Activated CD4-positive, alpha-beta T cell treated with anti-CD3 and anti-CD28 coated beads, Interleukin-10, Interleukin-2, amounts not matched to agents 100 ng/mL and 50 ng/mL, durations not matched to agents 16 hours and 8 hours (primary cell): Measurements from ENCODE around the gene MSX1.

Source experiments
- DNase-seq: peaks from one replicate; pipeline ENCODE4 v3.0.0-alpha.2; 2020

Gene MSX1

GRCh38 chr4:4841156-4841555 is 18.3 kb upstream of the MSX1 start:
- no peak for DNase-seq

- no peak for DNase-seq
Observed at GRCh38 chr4:4842476-4843441, 16.7 kb upstream of the MSX1 start.

- DNase-seq: no peak
Observed at GRCh38 chr4:4843635-4844291, 15.7 kb upstream of the MSX1 start.

GRCh38 chr4:4845027-4845426 is 14.4 kb upstream of the MSX1 start:
- DNase-seq: no peak

DNA sequence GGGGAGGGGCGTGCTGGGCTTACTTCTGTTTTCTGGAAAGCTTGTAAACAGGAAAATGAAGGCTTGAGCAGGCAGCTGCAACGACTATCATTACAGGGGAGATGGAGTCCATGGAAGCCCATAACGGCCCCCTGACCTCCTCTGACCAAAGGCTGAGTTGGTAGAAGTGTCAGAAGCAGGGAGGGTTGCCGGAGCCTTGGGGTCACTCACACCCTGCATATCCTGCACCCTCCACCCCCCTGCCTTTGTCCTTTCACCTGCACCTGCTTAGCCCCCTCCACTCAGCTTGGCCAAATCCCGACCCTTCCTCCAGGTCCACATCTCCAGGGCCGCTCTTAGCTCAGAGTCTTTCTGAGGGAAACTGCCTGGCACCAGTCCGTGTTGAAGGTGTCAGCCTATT is 12.5 kb upstream of the MSX1 start:
- DNase-seq: no peak

DNA sequence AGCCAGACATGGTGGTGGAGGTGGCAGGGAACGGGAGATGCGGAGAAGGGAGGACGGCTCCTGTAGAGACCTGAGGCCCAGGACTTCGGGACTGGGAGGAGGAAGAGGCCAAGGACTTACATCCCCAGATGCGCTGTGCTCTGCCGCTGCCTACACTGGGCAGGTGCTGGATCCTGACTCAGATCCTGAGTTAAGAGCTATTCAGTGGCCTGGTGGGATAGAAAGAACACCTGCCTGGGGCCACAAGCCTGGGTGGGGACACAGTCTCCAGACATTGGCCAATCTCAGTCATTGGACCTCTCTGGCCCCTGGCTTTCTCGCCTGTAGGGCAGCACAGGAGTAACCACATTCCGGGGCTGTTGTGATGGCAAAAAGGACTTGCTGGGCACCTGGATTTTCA is 10.9 kb upstream of the MSX1 start:
- no peak for DNase-seq

GRCh38 chr4:4849106-4849505 is 10.4 kb upstream of the MSX1 start:
- DNase-seq: no peak

DNA sequence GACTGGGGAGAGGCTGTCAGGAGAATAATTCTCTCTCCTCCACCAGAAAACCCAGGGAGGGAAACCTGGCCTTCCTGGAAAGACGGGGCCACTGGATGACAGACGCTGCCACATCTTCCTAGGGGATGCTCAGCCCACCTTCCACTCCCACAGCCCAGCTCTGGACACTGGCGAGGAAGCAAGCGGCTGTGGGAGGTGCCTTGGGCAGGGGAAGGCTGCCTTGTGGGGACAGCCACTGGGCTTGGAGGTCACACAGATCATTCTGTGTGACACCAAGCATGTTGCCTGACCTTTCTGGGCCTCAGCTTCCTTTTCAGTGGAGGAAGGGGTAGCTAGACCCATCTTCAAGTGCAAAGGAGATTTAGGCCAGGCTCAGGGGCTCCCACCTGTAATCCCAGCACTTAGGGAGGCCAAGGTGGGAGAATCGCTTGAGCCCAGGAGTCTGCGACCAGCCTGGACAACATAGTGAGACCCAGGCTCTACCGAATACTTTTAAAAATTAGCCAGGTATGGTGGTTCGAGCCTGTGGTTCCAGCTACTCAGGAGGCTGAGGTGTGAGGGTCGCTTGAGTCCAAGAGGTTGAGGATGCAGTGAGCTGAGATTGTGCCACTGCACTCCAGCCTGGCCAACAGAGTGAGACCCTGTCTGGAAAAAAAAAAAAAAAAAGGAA is 9.8 kb upstream of the MSX1 start:
- no peak for DNase-seq

DNA sequence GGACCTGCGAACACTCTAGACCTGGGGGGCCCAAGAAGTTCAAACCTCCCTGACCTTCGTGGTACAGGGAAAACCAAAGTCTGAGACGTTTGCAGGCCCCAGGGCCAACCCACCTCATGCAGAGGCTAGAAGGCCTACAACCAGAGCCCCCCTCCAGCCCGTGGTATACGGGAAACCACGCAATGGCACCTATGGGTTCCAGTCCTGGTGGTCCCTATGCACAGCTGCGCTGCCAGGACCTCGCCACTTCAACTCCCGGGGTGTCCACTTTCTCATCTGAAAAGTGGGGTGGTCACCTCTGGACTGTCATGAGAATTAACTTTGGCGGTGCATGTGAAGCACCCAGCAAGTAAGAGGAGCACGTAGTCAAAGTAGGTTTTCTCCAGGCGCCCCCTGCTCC is 8.4 kb upstream of the MSX1 start:
- DNase-seq: no peak

GRCh38 chr4:4851906-4852305 is 7.6 kb upstream of the MSX1 start:
- no peak for DNase-seq

DNA sequence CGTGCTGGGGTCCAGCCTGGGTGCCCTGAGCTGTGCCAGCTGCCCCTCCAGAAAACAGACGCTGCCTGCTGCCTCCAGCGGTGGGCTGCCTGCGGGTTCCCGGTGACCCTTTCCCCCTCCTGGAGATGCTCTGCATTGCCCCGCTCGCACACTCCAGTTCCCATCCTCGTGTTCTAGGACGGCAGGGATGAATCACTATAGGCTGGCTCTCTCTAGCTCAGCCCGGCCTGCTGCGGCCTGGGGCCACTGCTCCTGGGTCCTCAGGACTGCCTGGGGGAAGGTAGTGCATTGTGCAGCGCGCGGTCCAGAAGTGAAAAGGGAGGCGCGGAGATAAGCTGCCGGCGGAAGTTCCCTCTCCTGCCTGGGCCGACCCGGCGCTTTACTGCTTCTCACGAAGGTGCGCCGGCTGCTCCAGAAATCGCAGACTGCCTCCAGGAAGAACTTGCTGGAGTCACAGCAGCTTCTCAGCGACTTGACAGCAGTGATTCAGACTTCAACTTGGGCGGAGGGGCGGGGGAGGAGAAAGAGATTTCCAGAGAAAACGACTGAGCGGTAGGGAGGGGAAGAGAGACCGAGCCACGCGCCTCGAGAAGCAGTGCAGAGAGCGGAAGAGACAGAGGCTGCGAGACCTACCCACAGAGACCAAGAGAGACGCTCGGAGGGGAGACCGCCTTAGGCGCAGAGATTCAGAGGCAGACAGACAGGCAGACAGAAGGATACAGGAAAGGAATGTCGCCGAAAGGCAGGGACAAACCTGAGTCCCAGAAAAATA is 6.7 kb upstream of the MSX1 start:
- peak; percentile 23 for DNase-seq

DNA sequence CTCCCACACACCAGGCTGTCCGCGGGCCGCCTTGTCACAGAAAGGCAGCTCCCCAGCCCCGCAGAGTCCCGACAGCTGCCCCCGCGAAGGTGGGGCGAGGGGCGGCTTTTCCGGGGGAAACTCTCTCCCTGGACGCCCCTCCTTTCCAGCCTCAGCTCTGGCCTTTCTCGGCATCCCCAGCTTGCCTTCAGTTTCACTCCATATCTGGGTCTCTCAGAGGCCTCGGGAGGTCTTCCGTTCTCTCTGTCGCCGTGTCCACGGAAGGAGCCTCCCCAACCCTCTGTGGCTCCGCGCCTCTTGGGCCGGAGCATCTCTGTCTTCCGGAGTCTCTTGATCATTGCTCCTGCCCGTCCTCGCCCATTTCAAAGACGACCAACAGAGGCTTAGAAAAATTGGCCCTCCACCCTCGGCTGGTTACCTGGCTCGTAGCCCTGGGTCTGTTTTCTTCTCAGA is 6.1 kb upstream of the MSX1 start:
- no peak for DNase-seq

DNA sequence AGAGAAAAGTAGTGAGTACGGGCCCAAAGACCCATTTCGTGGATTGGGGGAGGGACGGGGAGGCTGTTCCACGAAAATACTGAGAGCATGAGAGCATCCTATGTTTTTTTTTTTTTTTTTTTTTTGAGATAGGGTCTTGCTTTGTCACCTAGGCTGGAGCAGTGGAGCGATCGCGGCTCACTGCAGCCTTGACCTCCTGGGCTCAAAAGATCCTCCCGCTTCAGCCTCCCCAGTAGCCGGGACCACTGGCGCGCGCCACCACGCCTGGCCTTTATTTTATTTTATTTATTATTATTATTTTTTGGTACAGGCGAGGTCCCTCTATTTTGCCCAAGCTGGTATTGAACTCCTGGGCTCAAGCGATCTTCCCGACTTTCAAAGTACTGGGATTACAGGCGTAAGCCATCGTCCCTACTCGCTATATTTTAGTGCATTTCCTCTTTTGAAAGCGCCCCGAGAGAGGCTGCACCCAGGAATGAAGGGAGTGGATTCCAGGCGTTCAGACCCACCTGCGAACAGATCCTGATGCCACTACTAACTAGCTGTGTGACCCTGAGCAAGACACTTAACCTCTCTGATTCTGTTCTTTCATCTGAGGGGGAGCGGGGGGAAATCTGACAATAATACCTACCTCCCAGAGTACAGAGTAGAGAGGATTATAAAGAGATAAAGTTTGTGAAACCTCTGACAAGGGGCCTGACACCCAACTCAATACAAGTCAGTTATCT is 5.4 kb upstream of the MSX1 start:
- no peak for DNase-seq

DNA sequence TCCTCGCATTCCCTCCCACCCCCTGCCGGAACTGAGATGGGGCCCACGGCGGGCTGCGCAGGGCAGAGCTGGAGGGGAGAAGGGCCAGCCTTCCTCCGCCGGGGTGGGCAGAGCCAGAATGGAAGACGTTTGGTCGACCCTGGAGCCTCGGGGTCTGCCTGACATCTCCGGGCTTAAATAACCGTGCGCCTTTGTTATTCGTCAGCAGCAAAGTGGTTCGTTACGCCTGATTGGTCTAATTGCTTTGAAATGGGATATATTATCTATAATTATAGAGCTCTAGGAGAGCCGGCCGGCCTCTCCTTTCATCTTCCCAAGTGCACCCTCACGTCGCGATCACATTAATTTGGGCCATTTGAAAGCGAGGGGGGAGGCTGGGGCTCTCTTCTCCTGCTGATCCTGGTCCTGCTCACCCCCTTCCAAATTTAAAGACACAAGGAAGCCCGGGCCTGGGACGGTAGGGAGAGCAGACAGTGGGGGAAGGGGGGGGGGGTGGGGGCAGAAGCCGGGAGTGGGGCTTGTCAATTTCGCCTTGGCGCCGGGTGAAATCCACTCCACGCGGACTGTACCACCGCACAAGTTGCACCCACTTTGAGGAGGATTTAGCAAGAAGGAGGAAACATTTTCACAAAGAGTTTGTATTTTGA is 4.7 kb upstream of the MSX1 start:
- DNase-seq: no peak

GRCh38 chr4:4855301-4856070 is 4.0 kb upstream of the MSX1 start:
- DNase-seq: no peak

DNA sequence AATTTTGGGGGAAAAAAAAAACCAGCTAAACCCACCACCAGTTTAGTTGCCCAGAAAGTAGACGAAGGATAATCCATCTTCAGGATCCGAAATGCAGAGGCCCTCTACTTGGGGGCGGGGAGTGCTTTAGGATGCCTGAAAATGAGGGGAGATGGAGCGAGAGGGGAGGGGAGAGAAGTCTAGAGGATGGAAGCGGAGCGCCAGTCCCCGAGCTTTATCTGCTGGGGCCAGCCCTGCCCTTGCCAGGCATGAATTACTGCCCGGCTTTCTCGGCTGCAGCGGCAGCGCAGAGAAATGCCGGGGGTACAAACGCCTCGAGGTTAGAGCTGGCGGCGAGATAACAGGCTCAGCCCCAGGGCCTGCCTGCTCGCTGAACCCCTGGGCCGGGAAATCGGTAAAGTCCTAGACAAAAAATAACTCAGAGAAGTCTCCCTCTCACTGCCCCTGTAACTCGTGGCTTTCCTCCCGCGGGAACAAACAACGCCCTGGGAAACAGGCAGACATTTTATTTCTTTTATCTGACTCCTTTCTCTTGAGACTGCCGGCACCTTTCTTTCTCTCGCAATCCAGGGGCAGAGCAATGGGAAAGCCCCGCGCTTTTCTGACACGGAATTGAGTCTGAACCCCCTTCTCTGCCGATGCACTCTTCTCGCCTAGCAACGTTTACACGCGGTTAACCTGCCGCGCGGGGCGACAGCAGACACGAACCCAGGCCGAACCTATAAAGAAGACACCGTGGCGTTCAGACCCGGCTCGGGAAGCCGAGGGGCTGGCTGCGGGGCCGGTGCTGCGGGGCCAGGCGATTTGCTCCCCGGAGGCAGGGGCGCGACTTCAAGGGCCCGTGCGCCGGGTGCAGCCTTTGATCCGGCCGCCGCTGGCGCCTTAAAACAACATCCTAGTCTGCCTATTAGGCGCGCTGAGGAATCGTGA is 3.1 kb upstream of the MSX1 start:
- no peak for DNase-seq

DNA sequence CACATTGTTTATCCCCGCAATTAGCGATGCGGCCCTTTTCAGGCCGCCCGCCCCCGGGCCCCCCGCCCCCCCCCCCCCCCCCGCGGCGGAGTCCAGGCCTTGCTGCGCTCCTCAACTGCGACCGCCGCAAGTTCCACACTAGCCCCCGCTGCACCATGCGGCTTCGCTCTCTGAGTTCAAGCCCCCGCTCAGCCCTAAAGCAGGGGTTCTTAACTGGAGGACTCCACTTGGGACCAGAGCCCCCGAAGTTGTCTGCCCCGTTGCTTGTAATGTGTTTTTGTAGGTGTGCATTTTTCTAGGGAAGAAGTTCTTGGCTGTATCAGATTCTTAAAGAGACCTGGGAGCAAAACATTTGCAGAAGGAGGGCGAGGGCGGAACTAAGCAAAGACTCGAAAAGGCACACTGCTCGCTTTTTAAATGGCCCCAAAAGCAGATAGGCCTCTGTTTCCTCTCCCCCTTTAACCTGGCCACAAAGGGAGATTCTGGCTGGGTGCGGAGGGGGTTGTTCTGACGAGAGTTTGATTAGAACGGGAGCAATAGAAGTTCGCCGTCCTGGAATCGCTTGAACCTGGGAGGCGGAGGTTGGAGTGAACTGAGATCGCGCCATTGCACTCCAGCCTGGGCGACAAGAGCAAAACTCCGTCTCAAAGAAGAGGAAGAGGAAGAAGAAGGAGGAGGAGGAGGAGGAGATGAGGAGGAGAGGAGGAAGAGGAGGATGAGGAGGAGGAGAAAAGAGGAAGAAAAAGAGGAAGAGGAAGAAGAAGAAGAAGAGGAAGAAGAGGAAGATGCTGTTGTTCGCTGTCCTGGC is 2.3 kb upstream of the MSX1 start:
- no peak for DNase-seq

DNA sequence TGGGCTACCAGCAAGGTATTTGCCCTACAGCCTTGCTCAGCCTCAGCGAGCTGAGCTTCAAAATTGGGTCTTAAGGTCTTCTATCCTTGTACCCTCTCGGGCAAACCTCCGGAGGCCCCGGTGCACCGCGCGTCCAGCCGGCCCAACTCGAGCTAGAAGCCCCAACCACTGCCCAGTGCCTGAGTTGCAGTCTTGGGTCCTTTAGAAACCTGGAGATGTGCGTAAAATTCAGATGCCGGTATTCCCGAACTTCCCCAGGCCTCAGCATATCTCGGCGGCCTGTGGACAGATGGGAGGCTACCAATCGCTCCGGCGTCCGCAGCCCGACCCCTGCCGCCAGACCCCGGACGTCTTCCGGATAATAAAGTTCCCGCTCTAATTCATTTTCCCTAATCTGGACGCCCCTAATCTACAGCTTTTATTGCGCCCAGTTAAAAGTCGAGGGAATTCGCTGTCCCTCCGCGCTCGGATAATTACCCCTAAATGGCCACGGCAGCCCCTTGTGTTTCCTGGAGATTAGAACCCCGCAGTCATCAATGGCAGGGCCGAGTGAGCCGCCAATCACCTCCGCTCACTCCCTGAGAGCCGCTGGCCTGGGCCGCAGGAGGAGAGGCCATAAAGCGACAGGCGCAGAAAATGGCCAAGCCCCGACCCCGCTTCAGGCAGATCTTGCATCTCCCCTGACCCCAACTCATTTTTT is 1.5 kb upstream of the MSX1 start:
- no peak for DNase-seq
